ENCODE data around the gene STAT3. TPM values are rescaled to one million over a fixed set of nuclear protein-coding genes. Genes with fewer than 3 reads are reported as not detected.

Gene STAT3
- total RNA-seq, 1 experiment from 2014 or later = 60.5 TPM

DNA sequence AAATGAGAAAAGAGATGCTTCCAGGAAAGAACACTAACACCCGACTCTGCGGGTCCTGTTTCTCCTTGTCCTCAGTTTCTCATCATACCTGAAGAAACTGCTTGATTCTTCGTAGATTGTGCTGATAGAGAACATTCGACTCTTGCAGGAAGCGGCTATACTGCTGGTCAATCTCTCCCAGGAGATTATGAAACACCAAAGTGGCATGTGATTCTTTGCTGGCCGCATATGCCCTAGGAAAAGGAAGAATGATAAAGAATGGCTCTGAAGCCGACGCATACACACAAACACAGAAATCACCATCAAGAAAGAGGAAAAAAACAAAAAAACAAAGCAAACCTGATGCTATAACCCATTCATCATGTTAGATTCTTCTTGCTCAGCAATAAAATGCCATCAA is 41.8 kb downstream of the STAT3 start:
- no TSS peak for BruUV-seq (replicated peaks)
- POLR2A ChIA-PET (ENCODE audit: low non-redundant PET) = no interaction called here
- DNase-seq (ENCODE audit: low spot score) = no peak
- H3K27me3 ChIP-seq (replicated peaks; ENCODE audit: insufficient read depth, low read depth, low read length, poor library complexity) = no peaks in the 10 kb centered on the region
- no peak overlapping the region for H3K27ac ChIP-seq (ENCODE audit: low read depth, low read length, poor library complexity, severe bottlenecking)
- no peaks in the 10 kb centered on the region for H3K9me3 ChIP-seq (ENCODE audit: low read depth, low read length, poor library complexity, severe bottlenecking)
- no peak overlapping the region for H3K4me3 ChIP-seq (ENCODE audit: low read depth, low read length, poor library complexity, severe bottlenecking)
- intact Hi-C loops (cut with micrococcal nuclease; ENCODE audit: unreplicated experiment) = no loop called here
- H3K4me1 ChIP-seq (ENCODE audit: insufficient read depth, low read length, poor library complexity, severe bottlenecking) = no peaks in the 10 kb centered on the region
- CTCF ChIA-PET = no interaction called here
- TF ChIP-seq CTCF (conservative IDR thresholded peaks at IDR 0.05; ENCODE audit: low read depth, low read length) = no peak
- no peak for TF ChIP-seq EZH2 (IDR thresholded peaks at IDR 0.05; ENCODE audit: borderline replicate concordance, low read depth, low read length, poor library complexity, severe bottlenecking)
- H3K36me3 ChIP-seq (ENCODE audit: insufficient read depth, low read length, poor library complexity, severe bottlenecking) = peaks cover 3% of the 10 kb centered on the region

DNA sequence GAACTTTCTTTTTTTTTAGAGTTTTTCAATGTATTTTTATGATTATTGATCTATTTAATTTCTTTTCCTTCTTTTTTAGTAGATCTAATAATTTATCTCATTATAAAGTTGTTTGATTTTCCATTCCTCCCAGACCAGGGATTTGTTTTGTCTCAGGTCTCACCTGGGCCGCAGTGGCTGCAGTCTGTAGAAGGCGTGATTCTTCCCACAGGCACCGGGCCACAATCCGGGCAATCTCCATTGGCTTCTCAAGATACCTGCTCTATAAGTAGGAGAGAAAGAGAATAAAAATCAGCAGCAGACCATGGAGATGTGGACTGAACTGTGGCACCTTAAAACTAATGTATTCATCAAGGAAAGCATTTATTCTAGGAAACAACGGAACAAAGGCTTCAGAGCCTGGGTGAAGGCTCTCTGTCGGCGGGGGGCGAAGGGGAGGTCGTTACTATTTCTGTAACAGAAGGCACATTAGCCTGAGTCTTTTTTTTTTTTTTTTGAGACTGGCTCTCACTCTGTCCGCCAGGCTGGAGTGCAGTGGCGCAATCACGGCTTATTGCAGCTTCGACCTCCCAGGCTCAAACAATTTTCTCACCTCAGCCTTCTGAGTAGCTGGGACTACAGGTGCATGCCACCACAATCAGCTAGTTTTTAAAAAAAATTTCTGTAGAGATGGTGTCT is 42.7 kb downstream of the STAT3 start:
- H3K4me3 ChIP-seq (ENCODE audit: low read depth, low read length, poor library complexity, severe bottlenecking) = no peak overlapping the region
- POLR2A ChIA-PET (ENCODE audit: low non-redundant PET) = no interaction called here
- H3K36me3 ChIP-seq (ENCODE audit: insufficient read depth, low read length, poor library complexity, severe bottlenecking) = peaks cover 3% of the 10 kb centered on the region
- TF ChIP-seq CTCF (conservative IDR thresholded peaks at IDR 0.05; ENCODE audit: low read depth, low read length) = no peak
- no peak for TF ChIP-seq EZH2 (IDR thresholded peaks at IDR 0.05; ENCODE audit: borderline replicate concordance, low read depth, low read length, poor library complexity, severe bottlenecking)
- H3K27me3 ChIP-seq (replicated peaks; ENCODE audit: insufficient read depth, low read depth, low read length, poor library complexity) = no peaks in the 10 kb centered on the region
- no peak overlapping the region for H3K27ac ChIP-seq (ENCODE audit: low read depth, low read length, poor library complexity, severe bottlenecking)
- intact Hi-C loops (cut with micrococcal nuclease; ENCODE audit: unreplicated experiment) = no loop called here
- CTCF ChIA-PET = no interaction called here
- H3K9me3 ChIP-seq (ENCODE audit: low read depth, low read length, poor library complexity, severe bottlenecking) = no peaks in the 10 kb centered on the region
- H3K4me1 ChIP-seq (ENCODE audit: insufficient read depth, low read length, poor library complexity, severe bottlenecking) = no peaks in the 10 kb centered on the region
- BruUV-seq (replicated peaks) = no TSS peak
- DNase-seq (ENCODE audit: low spot score) = no peak

DNA sequence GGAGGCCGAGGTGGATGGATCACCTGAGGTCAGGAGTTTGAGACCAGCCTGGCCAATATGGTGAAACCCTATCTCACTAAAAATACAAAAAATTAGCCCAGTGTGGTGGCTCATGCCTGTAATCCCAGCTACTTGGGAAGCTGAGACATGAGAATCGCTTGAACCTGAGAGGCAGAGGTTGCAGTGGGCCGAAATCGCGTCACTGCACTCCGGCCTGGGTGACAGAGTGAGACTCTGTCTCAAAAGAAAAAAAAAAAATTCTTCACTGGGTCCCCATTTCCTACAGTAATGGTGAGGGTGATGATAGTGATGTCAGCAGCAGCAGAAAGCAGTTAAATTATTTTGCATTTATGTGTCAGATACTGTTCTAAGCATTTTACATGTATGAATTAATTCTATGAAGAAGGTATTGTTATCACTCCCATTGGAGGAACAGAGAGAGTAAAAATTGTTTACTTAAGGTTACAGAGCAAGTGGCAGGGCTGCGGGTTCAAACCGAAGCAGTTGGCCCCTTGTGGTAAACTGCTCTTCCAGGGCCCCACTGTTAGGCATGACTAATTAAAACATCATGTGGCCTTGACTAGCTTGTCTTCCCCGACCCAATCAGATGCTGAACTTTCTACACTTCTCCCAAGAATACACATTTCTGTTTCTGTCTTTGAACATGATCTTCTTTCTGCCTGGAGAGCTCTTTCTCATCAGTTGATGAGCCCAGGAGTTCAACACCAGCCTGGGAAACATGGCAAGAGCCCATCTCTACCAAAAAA is 45.8 kb downstream of the STAT3 start:
- ChIA-PET CTCF (interaction anchor here (0.7 kb wide), 1 partner anchor 317 kb away, joined by 3 read pairs; no protein-coding TSS in a partner anchor), POLR2A (ENCODE audit: low non-redundant PET) (no interaction called here)
- intact Hi-C loops (cut with micrococcal nuclease; ENCODE audit: unreplicated experiment) = no loop called here
- TF ChIP-seq EZH2 (IDR thresholded peaks at IDR 0.05; ENCODE audit: borderline replicate concordance, low read depth, low read length, poor library complexity, severe bottlenecking) = no peak
- no peak for TF ChIP-seq CTCF (conservative IDR thresholded peaks at IDR 0.05; ENCODE audit: low read depth, low read length)
- no TSS peak for BruUV-seq (replicated peaks)
- Histone ChIP-seq H3K4me1 (ENCODE audit: insufficient read depth, low read length, poor library complexity, severe bottlenecking) (no peaks in the 10 kb centered on the region), H3K27me3 (replicated peaks; ENCODE audit: insufficient read depth, low read depth, low read length, poor library complexity) (no peaks in the 10 kb centered on the region), H3K9me3 (ENCODE audit: low read depth, low read length, poor library complexity, severe bottlenecking) (no peaks in the 10 kb centered on the region), H3K4me3 (ENCODE audit: low read depth, low read length, poor library complexity, severe bottlenecking) (no peak overlapping the region), H3K27ac (ENCODE audit: low read depth, low read length, poor library complexity, severe bottlenecking) (no peak overlapping the region), H3K36me3 (ENCODE audit: insufficient read depth, low read length, poor library complexity, severe bottlenecking) (peaks cover 5% of the 10 kb centered on the region)
- no peak for DNase-seq (ENCODE audit: low spot score)

Data from A673 (cell line).